Islet precursor cell (in vitro differentiated cells): ENCODE results near the gene ADD3.
"Not testable (repeated sequence)": the region's sequence is repeated elsewhere in the genome, so short reads cannot be mapped to it uniquely, and the experiment has no call there.

ENCODE experiments used
- DNase-seq: peaks from one replicate; pipeline ENCODE4 v3.0.0-alpha.2; 2018

Gene ADD3

GRCh38 chr10:109976681-109977080 is 31.1 kb upstream of the ADD3 start:
- no peak for DNase-seq

DNA sequence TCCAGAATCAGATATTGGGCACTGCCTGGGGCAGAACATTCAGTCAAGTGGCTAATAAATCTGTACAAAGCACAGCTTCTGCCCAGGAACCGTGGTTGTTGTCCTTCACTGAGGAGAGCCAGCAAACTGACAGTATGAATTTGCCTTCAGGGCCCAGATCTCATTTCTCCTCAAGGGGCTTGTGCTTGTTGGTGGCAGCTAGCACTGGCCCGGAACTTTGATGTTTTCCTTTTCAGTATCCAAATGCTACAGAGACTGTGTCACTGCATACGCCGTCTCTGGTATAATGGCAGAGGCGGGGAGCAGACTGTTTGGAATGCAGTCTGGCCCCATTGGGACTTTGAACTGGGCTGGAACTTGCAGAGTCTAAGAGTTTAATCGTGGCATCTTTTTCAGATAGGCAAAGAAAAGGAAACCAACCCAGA is 30.4 kb upstream of the ADD3 start:
- peak; percentile 96 for DNase-seq

- DNase-seq, result no peak
Measured at GRCh38 chr10:109978481-109978880, 29.3 kb upstream of the ADD3 start.

DNA sequence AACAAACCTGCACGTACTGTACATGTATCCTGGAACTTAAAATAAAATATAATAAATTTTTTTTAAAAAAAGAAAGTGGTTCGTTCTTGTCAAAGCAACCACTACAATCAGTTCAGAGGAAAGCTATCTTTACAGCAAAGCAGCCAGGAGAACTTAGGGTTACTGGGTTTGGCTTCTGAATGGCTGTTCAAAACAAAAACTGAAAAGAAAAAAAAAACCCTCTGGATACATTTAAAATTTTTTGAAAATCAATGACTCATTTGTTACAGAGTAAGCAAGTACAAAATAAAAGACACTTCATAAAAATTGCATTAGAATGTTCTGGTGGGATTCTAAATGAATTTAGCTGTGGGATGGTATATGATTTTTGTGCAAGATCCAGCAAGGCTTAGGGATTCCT is 28.6 kb upstream of the ADD3 start:
- no peak for DNase-seq

- DNase-seq, result no peak
Measured at GRCh38 chr10:109981650-109982049, 26.1 kb upstream of the ADD3 start.

GRCh38 chr10:109982123-109982522 is 25.7 kb upstream of the ADD3 start:
- DNase-seq, result no peak

DNA sequence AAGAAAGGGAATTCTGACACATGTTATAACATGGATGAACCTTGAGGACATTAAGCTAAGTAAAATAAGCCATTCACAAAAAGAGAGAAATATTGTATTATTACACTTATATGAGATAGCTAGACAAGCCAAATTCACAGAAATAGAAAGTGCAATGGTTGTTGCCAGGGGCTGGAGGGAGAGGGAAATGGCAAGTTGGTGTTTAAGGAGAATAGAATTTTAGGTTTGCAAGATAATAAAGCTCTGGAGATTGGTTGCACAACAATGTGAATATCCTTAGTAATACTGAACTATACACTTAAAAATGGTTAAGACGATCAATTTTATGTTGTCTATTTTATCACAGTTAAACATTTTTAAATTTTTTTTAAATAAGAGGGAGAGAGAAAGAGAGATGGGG is 25.0 kb upstream of the ADD3 start:
- no peak for DNase-seq

DNA sequence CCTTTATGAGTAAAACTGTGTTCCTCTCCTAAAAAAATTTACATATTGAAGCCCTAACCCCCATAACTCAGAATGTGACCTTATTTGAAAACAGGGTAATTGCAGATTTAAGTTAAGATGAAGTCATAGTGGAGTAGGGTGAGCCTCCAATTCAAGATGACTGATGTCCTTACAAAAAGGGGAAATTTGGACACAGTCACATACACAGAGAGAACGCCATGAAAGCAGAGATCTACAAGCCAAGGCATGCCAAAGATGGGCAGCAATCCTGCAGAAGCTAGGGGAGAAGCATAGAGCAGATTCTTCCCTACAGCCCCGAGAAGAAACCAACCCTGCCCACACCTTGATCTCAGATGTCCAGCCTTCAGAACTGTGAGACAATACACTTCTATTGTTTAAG is 23.8 kb upstream of the ADD3 start:
- no peak for DNase-seq

GRCh38 chr10:109985768-109986167 is 22.0 kb upstream of the ADD3 start:
- not testable (repeated sequence) for DNase-seq

DNA sequence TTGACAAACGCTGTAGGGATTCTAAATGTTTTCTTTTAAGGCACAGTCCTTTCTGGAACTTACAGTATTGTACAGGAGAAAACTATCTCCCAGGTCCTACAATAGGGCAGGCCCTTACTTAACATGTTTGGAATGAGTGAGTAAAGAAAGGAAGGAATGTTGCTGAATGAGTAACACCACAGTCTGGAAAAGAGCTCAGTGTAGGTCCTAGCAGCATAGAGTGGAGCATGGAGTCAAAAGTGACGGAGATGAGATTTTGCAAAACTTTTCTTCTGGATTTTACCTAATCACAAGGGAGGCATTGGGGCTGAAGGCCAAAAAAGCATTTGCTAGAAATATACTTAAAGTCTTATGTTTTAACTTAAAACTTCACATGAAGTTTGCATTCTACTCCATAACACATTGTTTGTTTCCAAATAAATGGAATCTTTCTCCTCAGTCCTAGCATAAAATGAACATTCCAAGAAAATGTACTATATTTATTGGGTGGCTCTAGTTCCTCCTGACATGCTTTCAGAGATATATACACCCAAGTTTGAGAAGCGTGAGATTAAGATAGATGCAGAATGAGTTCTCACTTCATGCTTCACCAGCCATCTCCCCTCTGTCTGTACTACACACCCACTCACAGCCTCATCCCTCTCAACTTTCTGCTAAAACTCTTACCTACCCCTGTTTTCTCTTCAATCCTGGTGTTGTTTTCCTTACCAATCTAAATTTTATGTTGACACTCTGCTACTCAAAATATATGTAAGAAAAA is 20.2 kb upstream of the ADD3 start:
- no peak for DNase-seq

DNA sequence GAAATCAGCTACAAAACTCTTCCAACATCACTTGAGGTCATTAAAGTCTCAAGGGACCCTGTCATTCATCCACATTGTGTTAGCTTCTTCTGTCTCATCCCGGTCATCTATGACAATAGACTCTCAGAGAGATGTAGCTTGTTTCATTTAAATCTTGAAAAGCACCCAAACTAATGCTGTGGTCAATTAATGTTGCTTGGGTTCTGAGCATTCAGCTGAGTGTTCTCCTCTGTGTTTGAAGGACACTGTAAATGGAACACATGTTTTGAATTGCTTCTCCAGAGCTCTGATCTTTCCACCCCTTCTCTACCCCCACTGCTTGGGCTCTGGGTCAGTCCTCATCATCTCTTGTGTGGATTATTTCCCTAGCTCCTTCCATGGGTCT is 19.6 kb upstream of the ADD3 start:
- no peak for DNase-seq

GRCh38 chr10:109991266-109991855 is 16.4 kb upstream of the ADD3 start:
- DNase-seq, result no peak

- DNase-seq, result no peak
Measured at GRCh38 chr10:109992485-109992884, 15.3 kb upstream of the ADD3 start.

GRCh38 chr10:109993551-109994330 is 14.0 kb upstream of the ADD3 start:
- no peak for DNase-seq

DNA sequence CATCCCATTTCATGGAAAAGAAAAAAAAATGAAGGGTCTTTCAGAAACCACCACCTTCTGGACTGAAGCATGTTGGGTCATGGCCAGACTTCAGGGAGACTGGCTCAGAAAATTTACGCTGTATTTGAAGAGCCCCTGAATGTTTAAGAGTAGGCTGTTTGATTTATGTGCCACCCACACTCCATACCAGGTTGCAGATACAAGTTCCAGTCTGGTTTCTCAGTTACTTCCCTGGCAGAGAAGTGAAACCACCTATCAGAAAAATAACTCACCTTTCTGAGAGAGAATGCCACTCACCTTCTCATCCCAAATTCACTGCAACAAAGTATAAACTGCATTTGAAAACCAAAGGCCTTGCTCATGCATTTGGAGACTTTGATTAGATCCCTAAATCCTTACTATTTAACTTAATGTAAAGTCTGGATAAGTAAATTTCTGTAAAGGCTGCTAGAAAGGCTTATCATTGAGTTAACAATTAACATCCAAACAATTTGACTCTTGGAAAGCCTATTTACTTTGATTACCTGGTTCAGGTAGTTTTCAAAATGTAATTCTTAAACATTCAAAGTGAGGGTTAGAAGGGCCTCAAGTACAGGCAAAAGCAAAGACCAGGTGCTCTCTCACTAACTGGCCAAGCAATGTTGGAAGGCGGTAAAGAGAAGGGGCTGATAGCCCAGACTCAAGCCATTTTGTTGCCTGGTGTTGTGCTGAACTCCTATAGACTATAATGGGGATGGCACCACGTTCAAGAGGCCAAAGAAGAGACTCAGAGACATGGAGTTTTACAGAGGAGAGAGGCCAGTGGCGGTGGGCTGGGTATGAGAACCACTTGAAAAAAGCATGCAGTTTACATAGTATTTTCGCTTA is 12.8 kb upstream of the ADD3 start:
- no peak for DNase-seq

- DNase-seq, result no peak
Measured at GRCh38 chr10:109995595-109995994, 12.2 kb upstream of the ADD3 start.

GRCh38 chr10:109996225-109996624 is 11.6 kb upstream of the ADD3 start:
- DNase-seq, result no peak

DNA sequence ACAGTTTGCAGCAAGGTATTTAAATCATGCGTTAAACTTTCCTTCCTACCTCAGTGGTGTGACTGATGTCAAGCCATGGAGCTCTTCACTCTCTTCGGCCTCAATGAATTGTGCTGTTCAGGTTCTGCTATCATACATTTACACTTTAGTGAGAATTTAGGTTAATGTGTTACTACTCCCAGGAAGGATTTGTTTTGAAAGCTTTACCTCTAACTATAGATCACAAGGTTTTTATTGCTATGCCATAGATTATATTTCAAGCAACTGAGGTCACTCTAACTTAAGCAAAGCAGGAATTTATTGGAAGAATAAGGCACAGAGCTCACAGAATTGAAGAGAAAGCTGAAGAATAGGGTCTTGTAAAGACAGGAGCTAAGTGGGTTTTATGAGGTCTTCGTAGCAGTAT is 11.0 kb upstream of the ADD3 start:
- DNase-seq, result no peak

DNA sequence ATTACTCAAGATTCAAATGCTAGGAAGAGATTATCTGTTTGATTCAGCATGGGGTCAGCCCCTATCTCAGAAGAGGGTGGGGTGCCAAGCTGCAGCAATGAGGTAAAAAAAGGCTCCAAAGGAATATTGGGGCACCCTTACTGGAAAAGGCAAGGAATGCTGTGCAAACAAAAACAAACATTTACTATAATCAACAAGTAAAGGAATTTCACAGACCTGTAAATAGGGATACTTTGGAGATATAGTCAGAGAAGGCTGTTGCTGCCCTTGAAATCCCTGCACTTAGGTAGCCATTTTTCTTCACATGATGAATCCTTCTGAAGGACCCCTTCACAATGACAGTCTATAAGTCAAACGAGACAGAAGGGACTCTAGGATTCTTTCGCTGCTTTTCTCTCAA is 10.6 kb upstream of the ADD3 start:
- DNase-seq, result no peak

GRCh38 chr10:109998513-109998912 is 9.3 kb upstream of the ADD3 start:
- no peak for DNase-seq

DNA sequence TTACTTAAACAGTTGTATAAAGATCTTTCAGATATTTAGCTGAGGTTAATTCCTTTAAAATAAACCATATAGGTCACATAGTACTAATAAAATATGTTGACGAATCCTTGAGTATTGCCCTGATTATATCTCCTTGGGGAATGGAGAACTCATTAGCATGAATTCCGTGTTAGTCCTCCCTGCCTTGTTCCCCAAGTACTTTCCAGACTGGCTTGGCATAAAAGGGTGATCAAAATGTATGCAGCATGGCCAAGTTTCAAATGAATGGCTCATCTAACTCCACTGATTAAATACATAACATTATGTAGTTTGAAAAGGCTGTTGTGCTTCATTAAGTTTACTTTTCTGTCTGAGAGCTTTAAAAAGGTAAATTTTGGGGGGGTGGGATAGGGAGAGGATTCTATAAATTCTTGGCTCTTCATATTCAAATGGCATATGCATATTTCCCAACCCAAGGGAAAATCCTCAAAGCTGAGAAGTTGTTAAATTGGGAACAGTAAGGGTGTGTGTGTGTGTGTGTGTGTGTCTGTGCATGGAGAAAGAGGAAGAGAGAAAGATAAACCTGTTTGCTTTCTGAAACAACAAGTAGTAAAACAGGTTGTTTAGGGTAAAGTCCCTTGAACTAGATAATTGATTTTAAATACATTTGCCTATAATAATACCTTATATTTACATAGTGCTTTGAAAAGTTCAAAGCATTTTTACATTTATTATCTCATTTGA is 4.8 kb upstream of the ADD3 start:
- no peak for DNase-seq

GRCh38 chr10:110003524-110003885 is 4.3 kb upstream of the ADD3 start:
- no peak for DNase-seq

- peak; percentile 77 for DNase-seq
Measured at GRCh38 chr10:110005719-110006118, 2.1 kb upstream of the ADD3 start.
